C4-2B (cell line): ENCODE results near the gene ADAMTS15.

Experiments used
- H3K27ac ChIP-seq: fragments of 450-650 bp; 2 replicates; pipeline ENCODE4 v1.5.1; 2017
- CTCF ChIP-seq: fragments of 450-650 bp; conservative IDR thresholded peaks from 2 replicates; pipeline ENCODE4 v1.5.1; 2017; ENCODE audit warnings: mild to moderate bottlenecking
- ZFX ChIP-seq: fragments of 450-650 bp; IDR thresholded peaks from 2 replicates; pipeline ENCODE4 v1.6.1; 2017

Gene ADAMTS15

GRCh38 chr11:130420478-130421198 is 27.8 kb upstream of the ADAMTS15 start:
- TF ChIP-seq CTCF (no peak), ZFX (no peak)
- H3K27ac ChIP-seq, result no peak overlapping the region

- H3K27ac ChIP-seq, result no peak overlapping the region
- TF ChIP-seq ZFX (no peak), CTCF (no peak)
These were observed 27.3 kb upstream of the ADAMTS15 start for GRCh38 chr11:130421199-130421585.

GRCh38 chr11:130421697-130422096 is 26.7 kb upstream of the ADAMTS15 start:
- H3K27ac ChIP-seq, result no peak overlapping the region
- TF ChIP-seq ZFX (no peak), CTCF (no peak)

DNA sequence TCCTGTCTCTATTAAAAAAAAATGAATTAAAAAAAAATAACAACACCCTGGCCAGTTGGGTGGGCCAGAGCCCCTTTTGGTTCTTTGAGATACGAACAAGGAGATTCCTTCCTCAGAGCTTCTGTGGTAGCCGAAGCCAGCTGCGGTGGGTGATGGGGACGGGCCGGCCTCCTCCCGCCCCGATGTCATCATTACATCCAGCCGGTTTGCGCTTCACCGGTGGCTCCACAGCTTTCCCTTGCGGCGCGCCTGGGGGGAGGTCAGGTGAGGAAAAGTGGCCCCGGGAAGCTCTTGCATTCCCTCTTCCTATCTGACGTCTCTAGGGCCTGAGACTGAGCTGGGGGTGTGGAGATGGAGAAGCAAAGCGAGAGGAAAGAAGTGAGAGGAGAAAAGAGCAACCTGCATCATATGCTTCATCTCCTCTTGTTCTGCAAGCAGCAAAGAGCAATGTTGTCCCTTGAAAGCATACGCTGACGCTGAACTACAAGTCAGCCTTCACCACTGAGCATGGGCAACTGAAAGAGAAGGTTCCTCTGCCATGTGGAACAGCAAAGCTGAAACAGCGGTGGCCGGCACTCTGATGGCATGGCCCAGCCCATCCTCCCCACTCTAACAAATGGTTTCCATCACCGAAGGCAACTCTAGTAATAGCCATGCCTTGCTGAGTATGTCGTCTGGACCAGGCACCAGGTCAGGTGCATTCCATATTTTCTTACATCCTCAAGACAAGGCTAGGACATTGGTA is 26.0 kb upstream of the ADAMTS15 start:
- no peak overlapping the region for H3K27ac ChIP-seq
- no peak for TF ChIP-seq ZFX
- no peak for TF ChIP-seq CTCF

DNA sequence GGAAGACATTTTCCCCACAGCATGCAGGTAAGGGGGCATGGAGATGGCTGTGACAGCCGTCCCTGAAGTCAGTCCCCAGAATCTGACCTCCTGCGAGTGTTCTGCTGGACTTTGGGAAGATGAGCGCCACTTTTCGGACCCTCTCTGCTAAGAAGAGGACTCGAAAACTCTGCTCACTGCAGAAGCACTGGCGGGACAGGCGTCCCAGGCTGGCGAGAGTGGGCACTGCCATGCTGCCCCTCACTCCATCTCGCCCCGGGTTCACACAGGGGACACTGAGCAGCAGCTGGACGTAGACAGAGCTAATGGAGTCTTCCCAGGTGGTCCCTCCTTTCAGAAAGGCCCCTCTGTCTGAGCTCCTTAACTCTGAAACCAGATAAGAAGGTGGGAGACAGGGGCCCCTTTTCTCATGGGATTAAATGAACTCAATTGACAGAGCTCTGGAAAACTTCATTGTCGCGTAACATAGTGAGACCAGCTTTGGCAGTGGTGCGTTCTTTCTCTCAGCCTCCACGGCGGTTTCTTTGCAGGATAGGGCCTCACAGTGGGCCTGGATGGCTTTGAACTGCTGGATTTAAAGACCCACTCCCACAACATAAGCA is 24.8 kb upstream of the ADAMTS15 start:
- H3K27ac ChIP-seq, result no peak overlapping the region
- TF ChIP-seq ZFX (no peak), CTCF (no peak)

DNA sequence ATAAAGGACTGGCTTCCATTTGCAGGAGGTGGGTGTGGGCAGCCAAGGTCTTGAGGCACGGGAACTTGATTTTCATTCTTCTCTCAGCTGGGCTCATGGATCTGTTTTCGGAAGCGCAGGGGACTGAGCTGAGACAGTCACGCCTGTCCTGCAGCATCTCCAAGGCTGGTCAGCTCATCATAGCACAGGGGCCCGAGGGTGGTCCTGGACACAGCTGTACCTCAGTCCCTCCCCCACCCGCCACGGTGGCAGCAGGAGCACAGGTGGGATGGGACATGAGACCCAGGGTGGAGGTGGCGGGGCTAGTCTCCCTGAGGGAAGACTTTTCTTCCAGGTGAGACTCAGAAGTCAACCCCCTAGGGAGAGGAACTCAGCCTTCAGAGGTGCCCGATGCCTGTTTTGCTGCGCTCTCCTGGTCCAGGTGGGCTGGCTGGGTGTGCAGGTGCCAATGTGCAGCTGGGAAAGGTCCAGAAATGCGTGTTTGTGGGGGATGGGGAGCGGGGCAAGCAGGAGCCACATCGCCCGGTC is 23.8 kb upstream of the ADAMTS15 start:
- H3K27ac ChIP-seq, result no peak overlapping the region
- no peak for TF ChIP-seq ZFX
- no peak for TF ChIP-seq CTCF

DNA sequence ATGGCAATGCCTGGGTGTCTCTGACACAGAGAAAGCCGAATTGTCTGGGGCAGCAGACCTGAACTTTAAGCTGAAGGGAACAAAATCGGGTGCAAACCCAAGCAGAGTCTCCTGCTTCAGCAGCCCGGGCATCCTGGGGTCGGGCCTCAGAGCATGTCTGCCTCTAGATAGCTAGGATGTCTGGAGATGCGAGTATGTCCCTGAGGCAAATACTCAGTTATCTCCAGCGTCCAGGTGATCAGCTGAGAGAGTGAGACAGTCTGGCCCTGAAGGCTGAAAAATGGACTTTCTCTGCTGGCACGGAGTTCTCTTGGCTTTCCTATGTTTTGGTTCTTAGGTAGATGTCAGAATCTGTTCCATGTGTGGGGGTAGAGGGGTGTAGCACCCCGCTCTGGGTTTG is 23.3 kb upstream of the ADAMTS15 start:
- TF ChIP-seq ZFX (no peak), CTCF (no peak)
- no peak overlapping the region for H3K27ac ChIP-seq
